Activated CD4-positive, alpha-beta T cell treated with anti-CD3 and anti-CD28 coated beads, Interleukin-2, amount 10 ng/mL, durations not matched to agents 24 days and 14 days (primary cell): Measurements from ENCODE around the gene SHISA8. TPM values are rescaled to one million over a fixed set of nuclear protein-coding genes. Genes with fewer than 3 reads are reported as not detected.

ENCODE experiments used
- DNase-seq: peaks from one replicate; pipeline ENCODE4 v3.0.0; 2022
- H3K27ac Mint-ChIP-seq: one replicate; pipeline ENCODE4 v1.8.0; 2022; ENCODE audit warnings: mild to moderate bottlenecking, mixed read lengths
- H3K27me3 Mint-ChIP-seq: one replicate; pipeline ENCODE4 v1.8.0; 2022; ENCODE audit warnings: mixed read lengths
- H3K36me3 Mint-ChIP-seq: one replicate; pipeline ENCODE4 v1.8.0; 2022; ENCODE audit warnings: low read depth, mild to moderate bottlenecking, mixed read lengths
- H3K4me1 Mint-ChIP-seq: one replicate; pipeline ENCODE4 v1.8.0; 2021; ENCODE audit warnings: mixed read lengths
- H3K4me3 Mint-ChIP-seq: one replicate; pipeline ENCODE4 v1.8.0; 2022; ENCODE audit warnings: mild to moderate bottlenecking, moderate library complexity, mixed read lengths
- H3K9me3 Mint-ChIP-seq: one replicate; pipeline ENCODE4 v1.8.0; 2021; ENCODE audit warnings: mixed read lengths
- intact Hi-C: fragments of 100-400 bp; cut with micrococcal nuclease; formaldehyde crosslinking; loops from one replicate; pipeline ENCODE4 v1.15.1; 2023
- total RNA-seq: library from RNA; stranded (reverse); gene quantifications from 2 replicates; pipeline ENCODE4 v1.2.3, GENCODE V29; 2022

Gene SHISA8
- total RNA-seq, 1 donor from 2014 or later: 5.7 TPM

- peaks cover 60% of the 10 kb centered on the region for H3K36me3 Mint-ChIP-seq
- intact Hi-C loops: loop anchor here (1.0 to 2.0 kb wide), 10 partner anchors 14 to 275 kb away; partner anchors contain the start of genes SREBF2 and TNFRSF13C
Observed at GRCh38 chr22:41940832-41941765, 26.2 kb upstream of the SHISA8 start.

GRCh38 chr22:41939981-41940831 is 25.3 kb upstream of the SHISA8 start:
- peak overlapping the region; percentile 86 for H3K4me3 Mint-ChIP-seq
- H3K9me3 Mint-ChIP-seq: no peaks in the 10 kb centered on the region
- H3K27me3 Mint-ChIP-seq: peaks cover 2% of the 10 kb centered on the region
- intact Hi-C loops: loop anchor here (1.0 to 2.0 kb wide), 6 partner anchors 13 to 193 kb away; partner anchors contain the start of genes SREBF2 and TNFRSF13C
- peaks cover 56% of the 10 kb centered on the region for H3K36me3 Mint-ChIP-seq
- H3K4me1 Mint-ChIP-seq: peaks cover 45% of the 10 kb centered on the region
- DNase-seq: peak; percentile 98
- H3K27ac Mint-ChIP-seq: peak overlapping the region; percentile 100

More at GRCh38 chr22:41940832-41941765, 26.2 kb upstream of the SHISA8 start:
- Mint-ChIP-seq H3K27ac (peak overlapping the region; percentile 100), H3K4me3 (peak overlapping the region; percentile 86), H3K9me3 (no peaks in the 10 kb centered on the region), H3K27me3 (peaks cover 2% of the 10 kb centered on the region), H3K4me1 (peaks cover 51% of the 10 kb centered on the region)
- peak; percentile 96 for DNase-seq

- intact Hi-C loops: no loop called here
- H3K36me3 Mint-ChIP-seq: peaks cover 39% of the 10 kb centered on the region
- H3K27ac Mint-ChIP-seq: no peak overlapping the region
- no peak for DNase-seq
- no peaks in the 10 kb centered on the region for H3K9me3 Mint-ChIP-seq
- H3K27me3 Mint-ChIP-seq: peaks cover 2% of the 10 kb centered on the region
- H3K4me3 Mint-ChIP-seq: no peak overlapping the region
- peaks cover 27% of the 10 kb centered on the region for H3K4me1 Mint-ChIP-seq
Observed at GRCh38 chr22:41936894-41937169, 22.0 kb upstream of the SHISA8 start.

- Mint-ChIP-seq H3K36me3 (peaks cover 26% of the 10 kb centered on the region), H3K9me3 (no peaks in the 10 kb centered on the region), H3K27me3 (peaks cover 2% of the 10 kb centered on the region), H3K27ac (no peak overlapping the region), H3K4me1 (peaks cover 15% of the 10 kb centered on the region), H3K4me3 (no peak overlapping the region)
- intact Hi-C loops: no loop called here
- DNase-seq: no peak
Observed at GRCh38 chr22:41935509-41935908, 20.6 kb upstream of the SHISA8 start.

GRCh38 chr22:41935015-41935351 is 20.1 kb upstream of the SHISA8 start:
- DNase-seq: no peak
- H3K9me3 Mint-ChIP-seq: no peaks in the 10 kb centered on the region
- H3K36me3 Mint-ChIP-seq: peaks cover 23% of the 10 kb centered on the region
- no peaks in the 10 kb centered on the region for H3K27me3 Mint-ChIP-seq
- intact Hi-C loops: no loop called here
- H3K27ac Mint-ChIP-seq: no peak overlapping the region
- no peak overlapping the region for H3K4me3 Mint-ChIP-seq
- H3K4me1 Mint-ChIP-seq: peaks cover 10% of the 10 kb centered on the region

- Mint-ChIP-seq H3K27me3 (no peaks in the 10 kb centered on the region), H3K9me3 (no peaks in the 10 kb centered on the region), H3K4me1 (peaks cover 5% of the 10 kb centered on the region), H3K27ac (no peak overlapping the region), H3K4me3 (no peak overlapping the region), H3K36me3 (peaks cover 19% of the 10 kb centered on the region)
- no peak for DNase-seq
- intact Hi-C loops: no loop called here
Observed at GRCh38 chr22:41934284-41935014, 19.6 kb upstream of the SHISA8 start.

GRCh38 chr22:41933411-41934177 is 18.7 kb upstream of the SHISA8 start:
- intact Hi-C loops: no loop called here

GRCh38 chr22:41932353-41932752 is 17.5 kb upstream of the SHISA8 start:
- Mint-ChIP-seq H3K36me3 (peaks cover 13% of the 10 kb centered on the region), H3K27ac (no peak overlapping the region), H3K4me1 (peaks cover 14% of the 10 kb centered on the region), H3K27me3 (peaks cover 6% of the 10 kb centered on the region), H3K4me3 (no peak overlapping the region), H3K9me3 (no peaks in the 10 kb centered on the region)
- intact Hi-C loops: no loop called here
- DNase-seq: no peak

More at GRCh38 chr22:41933411-41934177, 18.7 kb upstream of the SHISA8 start:
- Mint-ChIP-seq H3K27ac (no peak overlapping the region), H3K4me3 (no peak overlapping the region), H3K9me3 (no peaks in the 10 kb centered on the region), H3K4me1 (peaks cover 9% of the 10 kb centered on the region), H3K27me3 (no peaks in the 10 kb centered on the region), H3K36me3 (peaks cover 16% of the 10 kb centered on the region)
- DNase-seq: no peak

GRCh38 chr22:41931701-41932269 is 16.9 kb upstream of the SHISA8 start:
- DNase-seq: no peak
- Mint-ChIP-seq H3K36me3 (peaks cover 10% of the 10 kb centered on the region), H3K27ac (no peak overlapping the region), H3K9me3 (no peaks in the 10 kb centered on the region), H3K4me1 (peaks cover 14% of the 10 kb centered on the region), H3K4me3 (no peak overlapping the region), H3K27me3 (peaks cover 10% of the 10 kb centered on the region)
- intact Hi-C loops: no loop called here

- Mint-ChIP-seq H3K4me3 (peak overlapping the region; percentile 28), H3K4me1 (peaks cover 18% of the 10 kb centered on the region), H3K27ac (no peak overlapping the region), H3K36me3 (peaks cover 4% of the 10 kb centered on the region), H3K27me3 (peaks cover 20% of the 10 kb centered on the region), H3K9me3 (no peaks in the 10 kb centered on the region)
- intact Hi-C loops: no loop called here
- no peak for DNase-seq
Observed at GRCh38 chr22:41929418-41929810, 14.5 kb upstream of the SHISA8 start.

- intact Hi-C loops: no loop called here
- H3K27ac Mint-ChIP-seq: no peak overlapping the region
Observed at GRCh38 chr22:41928593-41929417, 13.9 kb upstream of the SHISA8 start.

GRCh38 chr22:41927813-41928212 is 12.9 kb upstream of the SHISA8 start:
- Mint-ChIP-seq H3K9me3 (no peaks in the 10 kb centered on the region), H3K4me1 (peaks cover 18% of the 10 kb centered on the region), H3K36me3 (peaks cover 4% of the 10 kb centered on the region), H3K27me3 (peaks cover 20% of the 10 kb centered on the region), H3K27ac (no peak overlapping the region), H3K4me3 (peak overlapping the region; percentile 49)
- intact Hi-C loops: loop anchor here (2.0 kb wide), 1 partner anchor 13 kb away; no protein-coding TSS in a partner anchor
- no peak for DNase-seq

More at GRCh38 chr22:41928593-41929417, 13.9 kb upstream of the SHISA8 start:
- DNase-seq: no peak
- Mint-ChIP-seq H3K36me3 (peaks cover 4% of the 10 kb centered on the region), H3K9me3 (no peaks in the 10 kb centered on the region), H3K27me3 (peaks cover 20% of the 10 kb centered on the region), H3K4me1 (peaks cover 18% of the 10 kb centered on the region), H3K4me3 (peak overlapping the region; percentile 28)
